ENCODE measurements around the gene NINJ2.

NINJ2 gene

GRCh38 chr12:546920-547845, 116.1 kb downstream of the NINJ2 start:
- no peak for DNase-seq (ENCODE audit: low read depth)

- DNase-seq (ENCODE audit: low read depth), result no peak
These were observed 116.9 kb downstream of the NINJ2 start for GRCh38 chr12:546265-546919.

- no peak for DNase-seq (ENCODE audit: low read depth)
These were observed 117.4 kb downstream of the NINJ2 start for GRCh38 chr12:545835-546234.

GRCh38 chr12:544941-545635, 118.2 kb downstream of the NINJ2 start:
- no peak for DNase-seq (ENCODE audit: low read depth)

- DNase-seq (ENCODE audit: low read depth), result no peak
These were observed 119.1 kb downstream of the NINJ2 start for GRCh38 chr12:544142-544541.

- DNase-seq (ENCODE audit: low read depth), result no peak
These were observed 120.2 kb downstream of the NINJ2 start for GRCh38 chr12:543114-543451.

- no peak for DNase-seq (ENCODE audit: low read depth)
These were observed 120.7 kb downstream of the NINJ2 start for GRCh38 chr12:542395-543113.

GRCh38 chr12:541676-542324, 121.4 kb downstream of the NINJ2 start:
- no peak for DNase-seq (ENCODE audit: low read depth)

- no peak for DNase-seq (ENCODE audit: low read depth)
These were observed 123.5 kb downstream of the NINJ2 start for GRCh38 chr12:539540-540310.

GRCh38 chr12:538731-539539, 124.3 kb downstream of the NINJ2 start:
- DNase-seq (ENCODE audit: low read depth), result no peak

GRCh38 chr12:537772-538171, 125.5 kb downstream of the NINJ2 start:
- no peak for DNase-seq (ENCODE audit: low read depth)

- DNase-seq (ENCODE audit: low read depth), result no peak
These were observed 126.4 kb downstream of the NINJ2 start for GRCh38 chr12:536751-537245.

- no peak for DNase-seq (ENCODE audit: low read depth)
These were observed 127.8 kb downstream of the NINJ2 start for GRCh38 chr12:535396-535795.

- no peak for DNase-seq (ENCODE audit: low read depth)
These were observed 129.0 kb downstream of the NINJ2 start for GRCh38 chr12:534216-534615.

GRCh38 chr12:533718-534117, 129.5 kb downstream of the NINJ2 start:
- no peak for DNase-seq (ENCODE audit: low read depth)

- no peak for DNase-seq (ENCODE audit: low read depth)
These were observed 130.2 kb downstream of the NINJ2 start for GRCh38 chr12:532908-533565.

GRCh38 chr12:531951-532585, 131.2 kb downstream of the NINJ2 start:
- no peak for DNase-seq (ENCODE audit: low read depth)

- no peak for DNase-seq (ENCODE audit: low read depth)
These were observed 132.4 kb downstream of the NINJ2 start for GRCh38 chr12:530821-531220.

- DNase-seq (ENCODE audit: low read depth), result no peak
These were observed 132.9 kb downstream of the NINJ2 start for GRCh38 chr12:530308-530707.
